Upper lobe of left lung (tissue), 4 donors: ENCODE results near the gene PHTF2.

Source experiments
- CTCF ChIP-seq, 6 experiments: fragments of 450-650 bp in 4 of 6; fragments of 200-600 bp in 2 of 6; sonication (generic) in 2 of 6; IDR thresholded peaks; one replicate each; pipeline ENCODE4 v1.5.1; 2016 to 2019; ENCODE audit warnings: antibody characterized with exemption in 6 of 6
- POLR2A ChIP-seq, 4 donors: fragments of 450-650 bp; IDR thresholded peaks; one replicate each; pipeline ENCODE4 v1.5.1; 2016 to 2017; ENCODE audit warnings: antibody characterized with exemption in 4 of 4, mild to moderate bottlenecking in 2 of 4

GRCh38 chr7:77859343-77859742, 60.8 kb downstream of the PHTF2 start:
- no peak for TF ChIP-seq POLR2A (IDR thresholded peaks at IDR 0.05)
- TF ChIP-seq CTCF (IDR thresholded peaks at IDR 0.05): no peak
